Measurements from ENCODE around the gene LRRC37A2.
"Not testable (repeated sequence)": the region's sequence is repeated elsewhere in the genome, so short reads cannot be mapped to it uniquely, and the experiment has no call there.

The LRRC37A2 gene

DNA sequence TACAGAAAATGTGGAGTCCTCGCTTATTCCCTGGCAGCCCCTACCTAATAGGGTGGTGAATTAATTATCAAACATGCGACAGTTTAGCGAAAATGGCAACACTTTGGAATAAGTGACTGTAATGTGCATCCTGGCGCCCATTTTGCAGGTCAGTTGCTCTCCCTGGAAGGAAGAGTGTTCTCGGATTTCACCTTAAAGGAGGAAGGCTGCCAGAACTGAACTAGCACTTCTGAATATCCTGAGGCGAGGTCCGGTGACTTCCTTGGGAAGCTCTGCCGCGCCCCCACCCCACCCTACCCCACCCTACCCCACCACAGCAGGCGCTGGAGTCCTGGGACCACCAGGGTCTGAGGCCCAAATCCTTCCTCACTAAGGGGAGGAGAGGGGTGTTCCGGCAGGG lies at the start of gene LRRC37A2:
LRRC37A2 (plus strand) TSS at position 301 of the 400 bp plus-strand sequence. CDS start 245 bp downstream, outside the sequence.
- not testable (repeated sequence) for DNase-seq

DNA sequence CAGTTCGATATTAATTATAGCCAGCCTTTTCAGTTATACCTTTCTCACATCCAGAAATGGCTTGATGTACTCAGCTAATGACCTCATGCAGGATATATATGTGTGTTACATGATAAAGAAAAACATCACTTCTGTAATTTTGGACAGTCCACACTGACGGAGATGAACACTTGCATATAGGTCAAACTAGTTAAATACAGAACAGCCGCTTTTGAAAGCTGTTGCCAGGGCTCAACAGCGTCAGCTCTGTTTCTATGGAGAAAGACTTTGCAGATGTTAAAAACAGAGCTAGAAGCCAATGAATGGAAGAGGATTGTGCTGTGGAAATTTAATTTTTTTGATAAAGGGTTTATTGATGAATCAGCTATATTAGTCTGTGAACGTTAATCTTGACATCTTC lies 44.6 kb upstream of the LRRC37A2 start:
- DNase-seq = not testable (repeated sequence)

DNA sequence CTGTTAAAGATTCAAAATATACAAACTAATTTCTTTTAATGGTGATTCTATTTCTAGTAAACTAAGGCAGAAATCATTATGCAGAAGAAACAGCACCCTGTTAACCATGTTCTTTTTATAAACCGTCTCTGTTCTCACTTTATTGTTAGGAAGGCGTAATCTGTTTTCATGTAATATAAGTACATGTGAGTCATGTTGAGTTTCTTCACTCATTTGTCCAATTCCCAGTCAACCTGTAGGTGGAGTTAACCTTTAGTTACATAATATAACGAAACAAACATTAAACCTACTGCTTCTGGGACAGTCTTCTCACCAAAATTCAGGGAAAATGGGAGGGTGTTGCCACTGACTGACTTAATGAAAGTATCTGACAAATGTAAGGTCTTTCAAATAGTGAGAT lies 37.8 kb upstream of the LRRC37A2 start:
- DNase-seq = not testable (repeated sequence)

DNA sequence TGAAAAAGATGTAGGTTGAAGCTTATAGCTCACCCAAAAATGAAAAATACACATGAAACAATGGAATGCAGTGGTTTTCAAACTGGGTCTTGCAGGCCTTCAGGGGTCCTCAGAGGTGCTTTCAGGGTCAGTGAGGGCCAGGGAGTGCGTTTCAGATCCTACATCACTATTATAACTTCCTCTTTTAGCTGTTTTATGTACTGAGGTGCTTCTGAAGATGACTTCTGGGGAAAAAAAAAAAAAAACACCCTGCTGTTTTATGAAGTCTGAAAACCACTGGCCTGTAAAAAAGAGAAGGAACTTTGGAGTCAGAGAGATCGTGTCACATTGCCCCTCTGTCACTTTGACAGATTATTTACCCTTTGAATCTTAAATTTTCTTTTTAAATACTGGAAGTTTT lies 36.7 kb upstream of the LRRC37A2 start:
- not testable (repeated sequence) for DNase-seq

DNA sequence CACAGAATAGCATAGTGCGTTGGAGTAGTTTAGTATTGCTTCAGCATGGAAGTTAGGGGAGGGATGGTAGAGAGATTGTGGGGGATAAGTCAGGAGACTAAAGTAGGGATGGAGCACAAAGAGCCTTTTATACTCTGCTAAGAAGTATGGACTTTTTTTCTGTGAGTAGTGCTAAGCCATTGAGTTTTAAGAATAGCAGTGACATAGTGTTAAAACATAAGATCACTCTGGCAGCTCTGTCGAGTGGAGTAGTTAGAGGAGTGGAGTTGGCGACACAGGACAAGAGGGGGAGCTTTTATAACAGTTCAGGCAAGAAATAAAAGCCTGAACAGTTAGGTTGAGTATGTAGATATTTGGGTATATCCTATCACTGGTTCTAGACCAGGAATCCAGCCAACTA lies 33.4 kb upstream of the LRRC37A2 start:
- DNase-seq = not testable (repeated sequence)

DNA sequence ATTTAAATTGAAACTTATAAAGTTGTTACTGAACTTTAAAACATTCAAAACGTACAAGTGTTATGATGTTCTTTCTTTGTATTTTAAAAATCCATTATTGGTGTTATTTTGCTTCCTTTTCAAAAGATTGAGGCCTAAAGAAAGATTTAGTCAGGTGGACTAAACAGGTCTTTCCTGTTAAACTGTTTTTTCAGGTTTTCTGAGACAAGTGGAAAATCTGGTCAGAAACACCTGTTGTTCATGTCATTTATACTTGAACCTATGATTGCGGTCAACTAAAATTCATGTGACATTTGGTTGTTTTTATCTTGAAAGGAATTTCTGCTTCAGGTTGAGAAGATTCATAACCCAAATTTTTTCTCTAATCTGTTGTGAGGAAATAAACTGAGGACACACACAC lies 31.0 kb upstream of the LRRC37A2 start:
- DNase-seq = not testable (repeated sequence)

DNA sequence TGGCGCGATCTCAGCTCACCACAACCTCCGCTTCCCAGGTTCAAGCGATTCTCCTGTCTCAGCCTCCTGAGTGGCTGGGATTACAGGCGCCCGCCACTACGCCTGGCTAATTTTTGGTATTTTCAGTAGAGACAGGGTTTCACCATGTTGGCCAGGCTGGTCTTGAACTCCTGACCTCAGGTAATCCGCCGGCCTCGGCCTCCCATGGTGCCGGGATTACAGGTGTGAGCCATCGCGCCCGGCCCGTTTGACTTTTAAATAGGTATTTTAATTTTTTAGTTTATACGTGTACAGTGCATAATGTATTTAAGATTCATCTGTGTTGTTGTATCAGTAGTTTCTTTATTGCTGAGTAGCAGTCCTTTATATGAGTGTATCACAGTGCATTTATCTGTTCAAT lies 20.2 kb upstream of the LRRC37A2 start:
- not testable (repeated sequence) for DNase-seq

DNA sequence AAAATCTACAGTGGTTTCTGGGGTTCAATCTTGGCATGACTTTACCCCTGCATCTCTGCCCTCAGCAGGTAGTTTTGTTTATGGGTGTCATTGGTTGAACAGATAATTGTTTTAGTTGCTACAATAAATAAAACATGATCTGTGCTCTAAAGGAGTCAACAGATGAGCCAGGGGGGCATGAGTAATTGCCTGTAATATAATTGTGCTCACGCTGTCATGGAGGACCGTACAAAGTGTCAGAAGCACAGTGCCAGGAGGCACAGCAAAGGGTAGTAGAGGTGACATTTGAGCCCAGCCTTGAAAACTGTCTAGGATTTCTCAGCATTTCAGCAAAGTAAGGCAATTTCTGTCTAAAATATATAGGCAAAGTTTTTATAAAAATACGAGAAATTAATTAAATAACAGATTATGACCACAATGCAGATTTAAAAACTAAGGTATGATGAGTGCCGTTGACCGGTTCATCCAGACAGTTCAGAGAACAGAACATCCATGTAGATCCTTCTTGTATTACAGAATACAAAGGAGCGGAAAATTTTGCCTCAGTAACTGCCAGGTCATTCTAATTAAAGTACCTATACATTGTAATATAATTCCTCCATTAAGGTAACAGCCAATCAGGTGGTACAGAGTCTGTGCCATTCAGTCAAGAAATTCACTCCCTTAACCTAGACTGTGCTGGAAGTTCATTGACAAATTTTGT lies 12.7 kb upstream of the LRRC37A2 start:
- not testable (repeated sequence) for DNase-seq

DNA sequence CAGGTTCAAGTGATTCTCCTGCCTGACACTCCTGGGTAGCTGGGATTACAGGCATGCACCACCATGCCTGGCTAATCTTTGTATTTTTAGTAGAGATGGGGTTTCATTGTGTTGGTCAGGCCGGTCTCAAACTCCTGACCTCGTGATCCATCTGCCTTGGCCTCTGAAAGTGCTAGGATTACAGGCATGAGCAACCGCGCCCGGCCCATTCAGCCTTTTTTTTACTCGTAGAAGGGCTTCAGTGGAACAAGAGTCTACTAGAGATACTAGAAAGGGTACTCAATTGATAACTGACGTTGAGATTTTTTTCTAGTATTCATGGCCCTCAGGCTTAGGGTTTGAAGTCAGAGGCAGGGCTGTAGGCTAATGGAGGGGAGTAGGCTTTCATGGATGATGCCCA lies 6.4 kb upstream of the LRRC37A2 start:
- DNase-seq = not testable (repeated sequence)

DNA sequence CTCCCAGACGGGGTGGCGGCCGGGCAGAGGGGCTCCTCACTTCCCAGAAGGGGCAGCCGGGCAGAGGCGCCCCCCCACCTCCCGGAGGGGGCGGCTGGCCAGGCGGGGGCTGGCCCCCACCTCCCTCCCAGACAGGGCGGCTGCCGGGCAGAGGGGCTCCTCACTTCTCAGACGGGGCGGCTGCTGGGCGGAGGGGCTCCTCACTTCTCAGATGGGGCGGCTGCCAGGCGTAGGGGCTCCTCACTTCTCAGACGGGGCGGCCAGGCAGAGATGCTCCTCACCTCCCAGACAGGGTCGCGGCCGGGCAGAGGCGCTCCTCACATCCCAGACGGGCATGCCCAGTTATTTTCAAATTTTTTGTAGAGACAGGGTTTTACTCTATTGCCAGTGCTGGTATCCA lies 22.4 kb downstream of the LRRC37A2 start:
- DNase-seq = not testable (repeated sequence)

DNA sequence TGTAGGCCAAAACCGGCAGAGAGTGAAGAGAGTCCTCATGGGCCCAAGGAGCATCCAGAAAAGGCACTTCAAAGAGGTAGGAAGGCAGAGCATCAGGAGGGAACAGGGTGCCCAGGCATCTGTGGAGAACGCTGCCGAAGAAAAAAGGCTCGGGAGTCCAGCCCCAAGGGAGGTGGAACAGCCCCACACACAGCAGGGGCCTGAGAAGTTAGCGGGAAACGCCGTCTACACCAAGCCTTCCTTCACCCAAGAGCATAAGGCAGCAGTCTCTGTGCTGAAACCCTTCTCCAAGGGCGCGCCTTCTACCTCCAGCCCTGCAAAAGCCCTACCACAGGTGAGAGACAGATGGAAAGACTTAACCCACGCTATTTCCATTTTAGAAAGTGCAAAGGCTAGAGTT lies 36.3 kb downstream of the LRRC37A2 start:
- DNase-seq = not testable (repeated sequence)

DNA sequence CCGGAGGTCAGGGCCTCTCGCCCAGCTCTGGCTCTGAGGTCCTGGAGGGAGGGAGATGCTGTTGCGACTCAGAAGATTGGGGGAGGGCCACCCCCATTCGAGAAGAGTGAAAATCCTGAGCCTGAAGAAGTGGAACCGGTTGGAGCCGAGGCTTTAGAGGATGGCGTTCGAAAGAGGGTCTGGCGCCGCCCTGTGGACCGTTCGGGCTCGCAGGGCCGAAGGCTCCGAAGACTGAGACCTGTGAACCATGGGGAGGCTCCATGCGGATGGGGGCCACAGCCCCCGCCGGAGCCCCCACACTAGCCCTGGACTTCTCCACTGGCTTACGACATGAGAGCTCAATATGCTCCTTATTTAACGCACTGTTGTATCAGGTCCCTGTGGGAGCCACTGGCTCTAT lies 46.9 kb downstream of the LRRC37A2 start:
- DNase-seq = not testable (repeated sequence)

DNA sequence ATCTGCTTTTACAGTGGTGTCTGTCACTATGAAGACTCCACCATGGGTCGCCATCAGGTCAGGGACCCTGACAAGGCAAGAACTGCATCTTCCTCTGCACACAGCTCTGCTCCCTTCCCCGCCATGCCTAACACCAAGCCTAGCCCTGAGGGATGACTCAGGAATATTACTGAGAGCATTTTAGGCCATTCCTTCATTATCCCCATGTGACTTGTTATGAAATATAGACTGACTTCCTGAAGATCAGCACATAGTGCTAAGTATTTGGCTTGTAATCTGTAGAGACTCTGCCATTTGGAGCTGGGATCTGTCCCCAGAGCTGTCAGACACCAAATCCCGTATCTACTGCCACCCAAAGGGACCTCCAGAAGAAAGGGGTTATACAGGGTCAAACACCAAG lies 47.8 kb downstream of the LRRC37A2 start:
- not testable (repeated sequence) for DNase-seq

DNA sequence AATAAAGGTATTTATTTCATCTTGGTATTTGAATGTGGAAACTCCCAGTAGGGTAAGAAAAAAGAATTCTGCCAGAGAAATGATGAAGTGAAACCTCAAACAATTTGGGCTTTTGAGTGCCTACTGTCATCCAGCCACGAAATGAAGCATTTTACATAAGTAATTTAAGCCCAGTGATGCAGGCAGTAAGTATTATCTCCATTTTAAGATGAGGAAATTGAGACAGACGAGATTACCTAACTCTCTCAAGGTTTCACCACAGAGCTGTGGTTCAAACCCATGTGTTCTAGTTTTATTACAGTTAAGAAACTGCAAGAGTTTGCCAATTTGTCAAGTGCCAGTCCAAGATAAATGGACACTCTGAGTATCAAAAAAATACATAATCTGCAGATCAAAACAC lies 54.0 kb downstream of the LRRC37A2 start:
- DNase-seq = not testable (repeated sequence)

DNA sequence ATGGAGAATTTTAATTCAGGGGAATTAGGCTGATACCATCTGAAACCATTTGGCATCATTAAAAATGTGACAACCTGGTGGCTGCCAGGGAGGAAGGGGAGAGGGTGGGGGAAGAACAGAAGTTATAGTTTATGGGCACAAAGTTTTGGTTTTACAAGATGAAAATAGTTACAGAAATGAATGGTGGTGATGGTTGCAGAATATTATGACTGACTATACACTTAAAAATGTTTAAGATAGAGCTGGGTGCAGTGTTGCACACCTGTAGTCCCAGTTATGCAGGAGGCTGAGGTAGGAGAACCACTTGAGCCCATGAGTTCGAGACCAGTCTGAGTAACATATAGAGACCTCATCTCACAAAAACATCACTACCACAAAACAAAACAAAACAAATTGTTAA lies 54.7 kb downstream of the LRRC37A2 start:
- not testable (repeated sequence) for DNase-seq

DNA sequence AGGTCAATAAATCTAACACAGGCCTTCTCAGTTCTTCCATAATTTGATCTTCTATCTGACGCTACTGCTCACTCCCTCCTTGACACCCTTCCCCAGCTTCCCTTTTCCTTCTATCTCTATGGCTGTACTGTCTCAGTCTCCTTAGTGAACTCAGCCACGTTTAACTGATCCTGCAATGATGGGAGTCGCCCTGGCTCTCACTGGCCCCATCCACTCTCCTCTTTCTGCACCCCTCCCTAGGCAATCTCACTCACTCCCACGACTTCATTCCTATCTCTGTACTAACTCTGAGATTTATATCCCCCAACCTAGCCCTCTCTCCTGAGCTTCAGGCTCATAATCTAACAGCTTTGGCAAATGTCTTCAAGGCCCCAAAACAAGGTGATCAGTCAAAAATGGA lies 59.5 kb downstream of the LRRC37A2 start:
- DNase-seq = not testable (repeated sequence)

DNA sequence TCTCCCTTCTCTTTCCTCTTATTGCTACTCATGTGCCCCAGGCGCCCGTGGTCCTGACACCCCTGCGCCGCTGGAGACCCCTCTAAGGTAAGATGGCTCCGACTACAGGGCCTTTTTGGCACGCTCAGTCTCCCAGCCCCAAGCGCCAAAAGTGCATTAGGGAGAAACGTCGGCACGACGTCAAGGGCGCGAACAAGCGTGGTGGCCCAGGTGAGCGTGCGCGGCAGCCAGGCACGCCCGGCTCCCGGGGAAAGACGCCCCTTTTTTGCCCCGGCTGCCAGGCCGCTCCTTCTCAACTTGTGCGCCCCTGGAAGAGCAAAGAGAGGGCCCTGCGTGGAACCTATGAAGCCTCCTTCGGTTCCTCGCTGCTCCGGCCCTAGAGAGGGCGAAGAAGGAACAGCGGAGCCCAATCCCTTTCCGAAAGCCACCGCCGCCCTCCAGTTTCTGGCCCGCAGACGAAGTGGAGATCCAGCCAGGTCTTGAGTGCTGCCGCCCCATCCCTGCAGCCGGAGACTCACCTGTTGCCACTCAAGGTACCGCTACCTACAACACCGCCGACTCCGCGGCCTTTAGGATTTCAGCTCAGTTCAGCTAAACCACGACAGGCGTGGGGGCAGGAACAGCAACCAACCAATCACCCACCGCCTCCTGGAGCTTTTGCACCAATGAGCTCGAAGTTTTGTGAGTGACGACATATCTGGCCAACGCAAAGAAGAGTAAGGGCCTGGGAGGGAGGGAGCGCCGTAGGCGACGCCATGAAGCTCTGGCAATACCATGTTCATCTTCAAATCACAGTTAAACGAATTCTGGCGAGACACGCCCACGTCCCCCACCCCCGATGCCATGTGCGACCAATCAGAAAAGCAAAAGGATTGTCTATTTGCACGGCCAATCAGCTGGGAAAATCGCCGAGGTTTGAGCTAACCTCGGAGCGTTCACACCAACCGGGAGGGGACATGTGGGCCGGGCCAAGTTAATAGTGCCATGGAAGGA lies 67.1 kb downstream of the LRRC37A2 start, which contains the start of gene ARL17A:
ARL17A (minus strand) TSS at position 609 of the 993 bp plus-strand sequence. CDS start 3,369 bp downstream, outside the sequence.
- not testable (repeated sequence) for DNase-seq

DNA sequence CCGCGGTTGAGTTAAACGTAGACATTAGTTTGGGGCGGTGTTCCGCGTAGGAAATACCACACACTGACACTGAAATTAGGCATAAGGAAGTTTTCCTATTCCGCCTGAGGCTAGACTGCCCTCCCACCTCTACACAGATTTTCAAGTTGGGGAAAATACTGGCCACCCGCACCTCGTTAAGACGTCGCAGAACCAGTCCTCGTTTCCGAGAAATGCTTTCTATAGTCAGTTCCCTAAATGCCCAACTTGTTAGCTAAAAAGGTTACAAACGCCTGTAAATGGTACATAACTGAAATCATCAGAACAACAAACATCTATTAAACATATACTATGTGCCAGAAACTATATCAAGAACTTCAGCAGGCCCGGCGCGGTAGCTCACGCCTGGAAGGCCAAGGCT lies 67.8 kb downstream of the LRRC37A2 start:
- not testable (repeated sequence) for DNase-seq

DNA sequence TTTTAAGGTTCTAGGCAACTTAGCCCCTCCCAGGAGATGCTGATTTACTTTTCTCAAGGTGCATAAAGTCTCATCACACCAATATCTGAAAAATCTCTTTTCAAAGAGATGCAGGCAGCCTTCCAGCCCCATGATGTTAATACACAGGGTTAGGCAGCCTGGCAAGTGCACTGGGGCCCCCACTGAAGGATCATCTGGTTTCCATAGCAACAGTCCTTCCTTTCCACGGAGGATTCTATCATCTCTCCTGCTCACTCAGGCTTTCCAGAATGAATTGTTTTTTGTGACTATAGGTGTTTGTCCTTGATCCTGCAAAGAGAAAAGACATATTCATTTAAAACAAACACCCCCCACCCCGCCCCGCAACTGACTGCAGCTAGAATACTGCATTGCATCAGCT lies 73.2 kb downstream of the LRRC37A2 start:
- not testable (repeated sequence) for DNase-seq

DNA sequence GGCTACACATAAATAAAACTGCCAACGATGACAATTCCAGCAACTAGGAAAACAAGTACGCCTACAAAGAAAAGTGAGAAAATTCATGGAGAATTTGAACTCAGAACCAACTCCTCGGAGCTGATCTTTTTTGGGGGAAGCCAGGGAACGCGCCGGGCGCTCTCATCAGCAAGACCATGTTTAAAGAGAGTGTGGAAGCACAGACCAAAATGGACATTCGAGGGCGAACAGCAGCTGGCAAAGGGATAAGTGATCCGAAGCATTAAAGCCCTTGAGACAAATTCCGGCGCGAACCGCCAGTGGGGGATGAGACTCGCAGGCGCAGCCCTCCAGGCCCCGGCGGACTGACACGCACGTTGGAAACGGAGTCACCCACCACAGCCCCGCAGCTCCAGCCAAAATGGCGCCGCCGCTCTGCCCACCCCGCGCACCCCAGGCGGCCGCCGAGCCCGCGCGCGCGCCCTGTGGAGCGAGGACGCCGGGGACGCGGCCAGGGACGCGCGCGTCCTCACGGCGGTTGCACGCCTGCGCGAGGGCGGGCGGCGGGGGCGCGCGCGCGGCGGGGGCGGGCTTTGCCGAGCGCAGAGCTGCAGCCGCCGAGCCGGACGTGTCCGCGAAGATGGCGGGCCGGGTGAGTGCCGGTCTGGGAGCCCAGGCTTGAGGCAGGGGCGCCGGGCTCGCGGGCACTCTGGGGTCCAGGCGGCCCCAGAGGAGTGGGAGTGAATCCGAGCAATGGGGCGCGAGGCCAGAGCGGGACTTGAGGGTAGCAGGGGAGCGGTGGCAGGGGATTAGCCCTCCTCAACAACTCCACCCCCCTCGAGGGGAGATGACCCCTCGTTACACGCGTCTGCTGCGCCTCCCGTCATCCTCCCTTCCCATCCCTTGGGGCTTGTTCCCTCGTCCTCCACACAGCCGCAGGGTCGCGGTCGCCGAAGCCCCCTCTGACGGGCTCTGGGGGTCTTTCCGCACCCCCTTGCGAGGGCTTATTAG lies 78.2 kb downstream of the LRRC37A2 start, which contains the start of gene NSF:
NSF (plus strand) TSS at position 513 of the 990 bp plus-strand sequence; CDS start at position 620, 107 bp downstream.
- not testable (repeated sequence) for DNase-seq

DNA sequence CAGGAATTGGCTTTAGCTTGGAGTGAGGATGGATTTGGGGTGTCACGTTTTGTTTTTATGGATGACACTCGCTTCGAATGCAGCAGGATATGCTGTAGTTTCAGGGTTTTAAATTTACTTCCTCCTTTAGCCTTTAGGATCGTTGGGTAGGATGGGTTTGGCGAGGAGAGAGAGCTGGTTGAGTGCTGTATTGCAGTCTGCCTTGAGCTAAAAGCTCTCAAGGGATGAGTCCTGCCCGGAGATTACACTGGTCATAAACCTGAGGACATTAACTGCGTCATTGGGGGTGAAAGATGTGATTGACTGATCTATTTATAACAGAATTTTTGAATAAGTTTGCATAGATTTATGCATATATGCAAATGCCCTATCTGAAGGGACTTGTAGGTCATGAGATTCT lies 79.1 kb downstream of the LRRC37A2 start:
- DNase-seq = not testable (repeated sequence)

DNA sequence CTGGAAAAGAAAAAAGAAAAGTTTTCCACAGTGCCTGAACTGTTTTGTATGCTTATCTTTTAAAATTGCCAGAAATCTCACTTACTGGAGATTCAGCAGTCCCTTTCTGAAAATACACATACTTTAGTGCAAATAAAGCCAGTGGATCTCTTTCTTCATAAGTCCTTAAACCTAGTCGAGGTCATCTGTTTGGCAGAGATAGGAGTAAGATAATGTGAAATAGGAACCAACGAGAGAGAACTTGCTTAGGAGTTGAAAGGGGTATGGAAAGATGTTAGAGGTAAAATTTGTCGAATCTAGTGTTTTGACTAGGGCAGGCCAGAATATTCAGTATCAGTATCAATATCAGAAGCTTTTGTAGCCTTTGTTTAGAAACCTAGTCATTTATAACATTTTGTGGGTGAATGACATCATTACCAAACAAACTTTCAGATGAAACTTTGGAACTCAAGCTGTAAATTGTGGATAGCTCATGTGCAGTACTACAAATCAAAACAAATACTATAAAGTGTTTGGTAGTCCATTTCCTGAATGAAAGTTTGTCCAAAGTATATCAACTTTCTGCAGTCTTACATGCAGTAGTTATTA lies 86.2 kb downstream of the LRRC37A2 start:
- DNase-seq = not testable (repeated sequence)
